ENCODE measurements around the gene PRKACB.

The PRKACB gene

DNA sequence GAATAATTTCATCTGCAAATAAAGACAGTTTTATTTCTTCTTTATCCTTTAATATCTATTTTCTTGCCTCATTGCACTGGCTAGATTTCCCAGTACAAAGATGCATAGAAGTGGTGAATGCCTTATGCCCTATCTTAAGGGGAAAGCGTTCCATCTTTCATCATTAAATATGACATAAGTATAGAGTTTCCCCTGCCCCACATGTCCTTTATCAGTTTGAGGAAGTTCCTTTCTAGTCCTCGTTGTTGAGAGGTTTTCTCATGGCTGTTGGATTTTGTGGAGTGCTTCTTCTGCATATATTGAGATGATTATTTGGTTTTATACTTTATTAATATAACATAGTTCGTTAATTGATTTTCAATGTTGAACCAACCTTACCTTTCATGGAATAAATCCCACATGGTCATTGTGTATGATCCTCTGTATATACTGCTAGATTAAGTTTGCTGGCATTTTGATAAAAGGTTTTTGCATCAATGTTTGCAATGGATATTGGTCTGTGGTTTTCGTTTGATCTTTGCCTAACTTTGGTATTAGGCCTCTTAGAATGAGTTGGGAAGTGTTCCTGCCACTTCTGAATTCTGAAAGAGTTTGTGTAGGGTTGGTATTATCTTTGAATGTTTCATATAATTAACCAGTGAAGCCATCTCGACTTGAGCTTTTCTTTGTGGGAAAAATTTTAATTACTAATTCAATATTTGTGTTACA is 15.6 kb downstream of the PRKACB start:
- DNase-seq = no peak

DNA sequence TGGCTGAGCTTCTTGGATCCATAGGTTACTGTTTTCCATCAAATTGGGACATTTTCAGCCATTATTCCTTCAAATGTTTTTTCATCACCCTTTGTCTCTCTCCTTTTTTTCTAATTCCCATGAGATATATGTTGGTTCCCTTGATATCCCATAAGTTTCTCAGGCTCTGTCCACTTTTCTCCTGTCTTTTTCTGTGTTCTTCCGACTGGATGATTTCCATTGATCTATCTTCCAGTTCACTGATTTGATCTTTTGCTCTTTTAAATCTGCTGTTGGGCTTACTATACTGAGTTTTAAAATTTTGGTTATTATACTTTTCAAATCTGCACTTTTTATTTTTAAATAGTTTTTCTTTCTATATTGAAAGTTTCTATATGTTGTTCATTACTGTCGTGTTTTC is 18.2 kb downstream of the PRKACB start:
- no peak for DNase-seq

DNA sequence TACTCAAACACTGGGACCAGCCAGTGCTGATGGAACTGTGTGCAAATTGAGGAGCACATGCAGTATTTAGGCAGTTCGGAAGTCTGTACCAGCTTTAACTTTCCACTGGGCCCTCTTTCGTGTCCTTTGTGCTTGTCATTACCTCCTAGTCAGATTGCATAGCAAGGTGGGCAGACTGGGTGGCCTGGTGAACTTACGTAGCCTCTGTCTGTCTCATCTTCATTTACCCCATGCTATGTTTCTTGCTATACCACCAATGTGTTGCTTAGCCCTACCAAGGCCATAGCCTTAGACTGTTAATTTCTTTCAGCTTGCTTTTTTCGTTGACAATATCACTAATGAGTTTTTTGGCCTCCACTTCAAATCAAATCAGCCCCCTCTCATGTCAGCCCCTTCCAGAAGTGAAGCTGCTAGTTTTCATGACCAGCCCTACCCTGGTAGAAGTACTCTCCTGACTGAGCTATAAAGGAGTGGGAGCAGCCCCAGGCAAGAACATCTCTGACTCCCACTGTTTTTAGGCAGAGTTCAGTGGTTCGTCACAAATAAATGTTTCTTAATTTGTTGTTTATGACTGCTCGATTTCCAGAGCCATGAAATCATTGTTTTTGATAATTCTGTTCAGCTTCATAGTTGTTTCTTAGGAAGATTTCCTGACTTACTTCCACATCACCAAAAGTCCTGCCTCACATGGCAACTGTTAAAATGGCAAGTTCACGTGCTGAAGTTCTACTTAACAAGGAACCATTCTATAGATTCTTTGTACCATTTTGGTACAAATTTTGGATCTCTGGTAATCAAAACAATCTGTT is 19.3 kb downstream of the PRKACB start:
- DNase-seq = peak in 2 of 3 experiments; percentile 8 to 62

DNA sequence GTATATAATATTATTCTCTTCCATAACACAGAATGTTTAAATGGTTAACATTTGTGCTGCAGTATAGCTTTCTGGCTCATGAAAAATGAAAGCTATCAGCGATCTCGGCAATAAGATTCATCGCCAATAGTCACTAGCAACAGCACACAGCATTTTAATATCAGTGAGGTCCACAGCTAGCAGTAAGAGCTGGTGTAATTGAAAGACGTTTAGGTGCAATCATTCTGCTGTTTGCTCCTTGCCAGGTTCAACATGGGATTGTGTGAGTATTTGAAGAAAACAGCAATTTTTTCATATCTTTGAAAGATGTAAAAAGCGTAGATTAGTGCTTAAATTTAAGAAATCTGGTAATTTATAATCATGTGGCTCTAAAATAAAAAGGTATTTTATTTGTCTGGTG is 20.1 kb downstream of the PRKACB start:
- DNase-seq = peak in 2 of 3 experiments; percentile 54 to 92

DNA sequence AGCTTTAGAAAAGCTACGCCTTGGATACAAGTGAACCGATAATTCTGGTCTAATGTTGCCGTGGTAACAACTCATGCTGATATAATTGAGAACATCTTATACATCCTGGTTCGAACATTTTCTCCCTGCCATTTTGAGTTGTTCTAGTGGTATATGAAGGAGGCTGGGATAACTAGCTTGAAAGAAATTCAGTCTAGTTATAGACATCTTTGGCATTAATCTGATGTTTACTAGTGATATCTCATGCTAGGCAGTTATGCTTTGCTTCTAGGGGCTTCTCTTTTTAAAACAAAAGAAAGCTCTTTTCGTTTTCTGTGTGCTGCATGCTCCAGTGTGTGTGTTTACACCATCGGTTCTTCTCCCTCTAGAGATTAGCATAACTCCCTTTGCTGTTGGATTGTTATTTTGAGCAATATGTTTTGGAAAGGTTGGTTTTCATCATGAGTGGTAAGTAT is 20.5 kb downstream of the PRKACB start:
- peak in 2 of 3 experiments; percentile 67 to 92 for DNase-seq

DNA sequence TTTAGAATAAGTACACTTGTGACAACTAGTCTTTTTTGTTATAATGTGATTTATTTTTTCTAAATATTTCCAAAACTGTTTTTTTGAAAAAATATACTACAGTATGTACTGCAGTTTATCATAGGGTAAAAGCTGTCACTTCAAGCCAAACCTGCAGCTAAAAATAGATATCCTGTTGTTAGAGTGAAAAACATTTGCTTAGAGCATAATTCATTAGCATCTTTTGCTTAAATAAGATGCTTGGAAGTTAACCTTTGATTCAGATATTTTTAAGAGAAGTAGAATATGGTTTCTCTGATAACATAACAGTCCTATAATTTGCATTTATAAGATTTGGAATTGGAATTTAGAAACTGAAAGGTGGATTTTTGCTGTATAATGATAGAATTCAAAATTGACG is 21.5 kb downstream of the PRKACB start:
- peak in 1 of 3 experiments; percentile 43 for DNase-seq

DNA sequence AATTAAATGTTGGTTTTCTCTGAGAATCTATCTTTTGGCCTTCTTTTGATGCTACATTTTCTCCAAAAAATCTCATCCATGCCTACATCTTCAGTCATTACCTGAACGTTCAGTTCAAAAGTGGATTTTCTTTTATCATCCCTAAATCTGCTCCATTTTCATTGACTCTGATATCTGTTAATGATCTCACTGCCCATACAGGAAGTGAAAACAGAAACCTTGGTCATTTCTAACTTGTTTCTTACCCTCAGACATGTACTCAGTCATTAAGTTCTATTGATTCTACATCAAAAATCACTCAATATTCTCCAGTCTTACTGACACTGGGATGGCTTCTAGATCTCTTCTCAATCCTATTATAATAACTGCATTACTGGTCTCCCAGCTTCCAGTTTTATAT is 22.7 kb downstream of the PRKACB start:
- peak in 1 of 3 experiments; percentile 45 for DNase-seq

DNA sequence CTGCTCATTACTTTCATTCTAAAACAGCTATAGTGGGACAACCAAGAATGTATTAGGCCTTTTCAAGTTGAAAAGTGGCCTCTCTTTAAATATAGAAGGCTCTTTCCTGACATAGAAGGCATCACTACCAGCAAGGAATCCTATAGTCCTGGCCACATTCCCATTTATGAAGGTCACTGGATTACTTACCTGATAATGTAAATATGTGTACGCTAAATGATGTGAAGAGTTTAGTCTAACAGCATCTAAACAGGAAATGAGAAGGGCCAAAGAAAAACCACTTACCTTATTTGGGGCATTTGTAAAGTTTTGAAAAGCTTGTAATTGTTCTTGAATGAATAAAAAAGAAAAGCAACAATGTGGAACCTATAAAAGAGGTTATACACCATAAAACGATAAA is 24.7 kb downstream of the PRKACB start:
- no peak for DNase-seq

DNA sequence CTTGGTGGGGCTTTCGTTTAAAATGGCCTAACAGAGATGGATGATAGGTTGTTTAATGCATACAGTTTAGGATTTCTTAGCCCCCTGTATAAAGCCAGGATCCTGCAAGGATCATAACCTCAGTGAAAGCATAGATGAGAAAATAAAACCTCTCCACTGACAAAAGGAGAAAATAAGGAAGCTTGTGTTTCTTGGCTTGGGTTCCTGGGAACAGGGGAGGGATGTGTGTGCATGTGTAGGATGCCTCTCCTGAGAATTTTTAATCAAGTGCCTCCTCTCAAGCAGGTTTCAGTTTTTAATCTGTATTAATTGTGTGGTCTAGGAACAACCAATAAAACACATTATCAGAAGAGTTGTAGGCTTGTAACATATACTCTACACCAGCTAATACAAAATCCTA is 26.1 kb downstream of the PRKACB start:
- DNase-seq = no peak

DNA sequence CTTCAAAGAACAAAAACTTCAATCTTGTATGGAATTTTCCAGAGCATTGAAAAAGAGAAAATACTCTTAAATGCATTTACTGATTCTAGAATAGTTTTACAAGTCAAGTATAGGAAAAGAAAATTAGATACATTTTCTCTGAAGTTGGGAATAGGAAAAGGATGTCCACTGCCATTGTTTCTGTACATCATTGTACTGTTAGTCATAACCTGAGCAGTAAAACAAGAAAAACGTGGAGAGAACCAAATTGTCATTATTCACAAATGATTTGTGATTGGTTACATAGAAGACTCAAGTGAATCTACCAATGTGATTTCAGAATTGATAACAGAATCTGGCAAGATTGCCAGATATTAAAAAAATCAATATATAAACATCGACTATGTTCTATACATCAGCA is 27.4 kb downstream of the PRKACB start:
- no peak for DNase-seq

GRCh38 chr1:84174051-84174556 is 30.0 kb downstream of the PRKACB start:
- DNase-seq = peak in 1 of 3 experiments; percentile 6

GRCh38 chr1:84181350-84182005 is 37.4 kb downstream of the PRKACB start:
- peak in 1 of 3 experiments; percentile 52 for DNase-seq

- DNase-seq = no peak
These were observed 46.4 kb downstream of the PRKACB start for GRCh38 chr1:84190455-84190854.

GRCh38 chr1:84192681-84193080 is 48.6 kb downstream of the PRKACB start:
- DNase-seq = no peak

DNA sequence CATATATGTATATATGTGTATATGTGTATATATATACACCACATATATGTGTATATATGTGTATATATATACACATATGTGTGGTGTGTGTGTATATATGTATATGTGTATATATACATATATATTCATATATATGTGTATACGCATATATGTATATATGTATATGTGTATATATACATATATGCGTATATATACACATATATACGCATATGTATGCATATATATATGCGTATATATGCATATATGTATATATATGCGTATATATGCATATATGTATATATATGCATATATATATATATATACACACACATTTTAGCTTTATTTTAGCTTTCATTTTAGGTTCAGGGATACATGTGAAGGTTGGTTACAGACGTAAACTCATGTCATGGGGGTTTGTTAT is 54.8 kb downstream of the PRKACB start:
- no peak for DNase-seq

GRCh38 chr1:84199257-84199656 is 55.2 kb downstream of the PRKACB start:
- no peak for DNase-seq

- no peak for DNase-seq
These were observed 58.1 kb downstream of the PRKACB start for GRCh38 chr1:84202126-84202525.

DNA sequence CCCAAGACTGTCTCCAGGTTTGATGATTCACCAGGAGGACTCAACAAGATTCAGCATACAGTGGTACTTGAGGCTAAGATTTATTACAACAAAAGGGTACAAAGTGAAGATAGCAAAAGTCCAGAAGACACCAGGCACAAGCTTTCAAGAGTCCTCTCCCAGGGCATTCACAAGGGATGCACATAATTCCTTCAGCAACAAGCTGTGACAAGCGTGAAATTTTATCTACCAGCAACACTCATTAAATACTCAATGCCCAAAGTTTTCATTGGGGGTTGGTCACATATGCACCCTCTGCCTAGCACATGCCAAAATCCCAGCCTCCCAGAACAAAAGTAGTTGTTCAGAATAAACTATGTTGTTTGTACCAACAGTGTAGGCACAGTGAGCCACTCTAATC is 62.3 kb downstream of the PRKACB start:
- no peak for DNase-seq

GRCh38 chr1:84208935-84209334 is 64.9 kb downstream of the PRKACB start:
- DNase-seq = no peak

GRCh38 chr1:84214115-84214956 is 70.3 kb downstream of the PRKACB start:
- no peak for DNase-seq

GRCh38 chr1:84217239-84217638 is 73.2 kb downstream of the PRKACB start:
- peak in 1 of 3 experiments; percentile 5 for DNase-seq

DNA sequence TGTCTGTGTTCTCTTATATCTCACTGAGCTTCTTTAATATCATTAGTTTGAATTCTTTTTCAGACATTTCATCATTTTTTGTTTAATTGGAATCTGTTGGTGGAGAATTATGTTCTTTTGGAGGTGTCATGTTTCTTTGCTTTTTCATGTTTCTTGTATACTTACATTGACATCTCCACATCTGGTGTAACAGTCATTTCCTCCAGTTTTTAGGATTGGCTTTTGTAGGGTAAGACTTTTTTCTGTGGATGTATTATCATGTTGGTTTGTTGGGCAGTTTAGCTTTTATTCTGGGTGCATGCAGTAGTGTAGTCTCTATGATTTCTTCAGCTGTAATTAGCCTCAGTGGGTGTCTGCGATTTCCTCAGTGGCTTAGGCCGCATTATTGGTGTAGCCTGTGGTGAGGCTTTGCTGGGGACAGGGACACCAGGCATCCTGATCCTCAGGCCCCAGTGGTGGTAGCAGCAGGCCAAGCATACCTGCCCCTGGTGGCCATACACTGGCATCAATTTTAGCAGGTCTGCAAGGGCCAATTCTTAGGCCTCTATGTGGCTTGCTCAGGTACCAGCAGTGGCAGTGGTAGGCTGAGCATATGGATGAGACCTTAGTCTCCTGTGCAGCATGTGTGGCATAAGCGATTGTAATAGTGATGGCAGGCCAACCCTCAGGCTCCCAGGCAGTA is 79.8 kb downstream of the PRKACB start:
- no peak for DNase-seq
